TTC549 (cell line): ENCODE measurements around the gene INSM1.

Experiments
- FAIRE-seq: peaks from 2 replicates; lab custom pipeline; 2012; peaks lifted over from hg19 to GRCh38; lab: Jason Lieb, UNC

The INSM1 gene

GRCh38 chr20:20393207-20394120 lies 25.6 kb downstream of the INSM1 start:
- FAIRE-seq: no peak

GRCh38 chr20:20395087-20395486 lies 27.2 kb downstream of the INSM1 start:
- FAIRE-seq: no peak

GRCh38 chr20:20395903-20396568 lies 28.1 kb downstream of the INSM1 start:
- FAIRE-seq: no peak

GRCh38 chr20:20396794-20397193 lies 28.9 kb downstream of the INSM1 start:
- FAIRE-seq: no peak

- no peak for FAIRE-seq
These were observed 30.2 kb downstream of the INSM1 start for GRCh38 chr20:20398123-20398522.

GRCh38 chr20:20399531-20400500 lies 31.9 kb downstream of the INSM1 start:
- FAIRE-seq: no peak

GRCh38 chr20:20401991-20402390 lies 34.1 kb downstream of the INSM1 start:
- FAIRE-seq: no peak

- no peak for FAIRE-seq
These were observed 36.7 kb downstream of the INSM1 start for GRCh38 chr20:20404633-20405032.

GRCh38 chr20:20405623-20406022 lies 37.7 kb downstream of the INSM1 start:
- FAIRE-seq: no peak

GRCh38 chr20:20406306-20406705 lies 38.4 kb downstream of the INSM1 start:
- FAIRE-seq: no peak

- no peak for FAIRE-seq
These were observed 40.2 kb downstream of the INSM1 start for GRCh38 chr20:20407891-20408805.

GRCh38 chr20:20409331-20409730 lies 41.4 kb downstream of the INSM1 start:
- FAIRE-seq: no peak

GRCh38 chr20:20410678-20411077 lies 42.8 kb downstream of the INSM1 start:
- FAIRE-seq: no peak

GRCh38 chr20:20411402-20411801 lies 43.5 kb downstream of the INSM1 start:
- FAIRE-seq: no peak

- FAIRE-seq: no peak
These were observed 43.9 kb downstream of the INSM1 start for GRCh38 chr20:20411836-20412235.

GRCh38 chr20:20412750-20413149 lies 44.8 kb downstream of the INSM1 start:
- FAIRE-seq: no peak

GRCh38 chr20:20413810-20414281 lies 45.9 kb downstream of the INSM1 start:
- FAIRE-seq: no peak

GRCh38 chr20:20414640-20415220 lies 46.8 kb downstream of the INSM1 start:
- FAIRE-seq: no peak

- no peak for FAIRE-seq
These were observed 47.4 kb downstream of the INSM1 start for GRCh38 chr20:20415321-20415720.

- FAIRE-seq: no peak
These were observed 50.2 kb downstream of the INSM1 start for GRCh38 chr20:20417876-20418676.
